ENCODE results near the gene STAT1. TPM values are rescaled to one million over a fixed set of nuclear protein-coding genes. Genes with fewer than 3 reads are reported as not detected.

Gene STAT1
- polyA plus RNA-seq, 1 donor (not counting 4 experiments of a cell fraction or from before 2014, with no cell fraction given), result 181 TPM

DNA sequence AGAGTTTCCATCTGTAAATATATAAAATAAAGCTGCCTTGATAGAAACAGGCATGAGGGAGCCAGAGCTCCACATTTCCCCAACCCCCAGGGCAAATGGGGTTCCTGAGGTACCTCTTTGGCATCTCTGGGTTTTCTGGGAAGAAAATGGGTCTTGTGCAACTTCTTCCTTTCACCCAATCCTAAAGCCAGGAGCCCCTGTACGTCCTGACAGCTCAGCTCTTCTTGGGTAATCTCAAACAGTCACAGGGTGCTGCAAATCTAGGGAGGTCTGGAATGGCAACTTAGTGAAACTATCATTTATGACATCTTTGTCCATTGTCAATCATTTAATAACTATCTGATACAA lies 36.6 kb upstream of the STAT1 start:
- dilution Hi-C loops (cut with MboI; ENCODE audit: extremely low pct_ligation_motif_present, low sequenced_read_pairs), result no loop called here
- H3K4me3 ChIP-seq (ENCODE audit: control insufficient read depth in 2 of 3, extremely low read depth in 1 of 3, insufficient read depth in 2 of 3, low read depth in 1 of 3, low read length in 3 of 3), result no peak overlapping the region

DNA sequence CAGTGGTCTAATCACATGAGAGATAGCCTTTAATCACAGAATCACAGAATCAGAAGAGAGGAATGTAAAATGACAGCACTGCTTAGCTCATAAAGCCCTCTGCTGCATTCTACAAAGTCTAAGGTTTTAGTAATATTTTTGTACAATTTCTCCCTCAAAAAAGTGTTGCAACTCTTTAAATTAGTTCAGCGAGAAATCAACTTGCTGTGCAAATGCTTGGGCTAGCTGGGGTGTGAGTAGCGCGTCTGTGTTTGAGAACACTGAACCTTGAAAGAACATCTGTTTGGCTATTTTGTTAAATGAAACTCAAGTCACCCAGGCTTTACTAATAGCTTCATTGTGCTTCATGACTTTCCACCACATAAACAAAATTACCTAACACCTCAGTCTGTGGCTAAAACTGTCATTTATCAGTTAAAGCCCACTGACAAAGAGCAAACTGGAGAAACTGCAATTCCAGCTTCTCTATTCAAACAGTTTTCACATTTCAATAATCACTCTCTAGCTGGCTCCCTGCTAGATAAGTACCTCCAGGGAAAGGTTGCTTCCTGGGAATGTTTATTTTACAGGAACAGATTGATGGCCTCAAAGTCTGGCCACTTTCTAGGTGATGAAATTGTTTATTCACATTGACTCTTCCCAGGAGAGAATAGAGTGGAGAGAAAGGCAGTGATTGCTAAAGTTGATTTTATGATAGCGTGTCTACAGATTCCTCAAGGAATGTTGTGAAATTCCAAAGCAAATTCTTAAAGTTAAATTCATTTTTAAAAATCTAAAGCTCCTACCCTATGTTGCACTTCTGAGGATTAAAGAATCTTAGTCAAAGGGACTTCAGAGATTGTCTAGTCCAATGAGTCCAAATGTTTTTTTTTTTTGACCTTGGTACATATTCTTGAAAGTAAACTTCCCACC lies 36.0 kb upstream of the STAT1 start:
- Histone ChIP-seq H3K79me2 (ENCODE audit: control insufficient read depth, insufficient read depth, low read length) (no peaks in the 10 kb centered on the region), H3K4me2 (ENCODE audit: control insufficient read depth, extremely low read depth, insufficient read depth, low read depth, low read length) (no peak overlapping the region), H3K9me1 (ENCODE audit: control insufficient read depth, extremely low read depth, insufficient read depth, low read length) (no peaks in the 10 kb centered on the region), H4K20me1 (ENCODE audit: control insufficient read depth, extremely low read depth, insufficient read depth, low read length) (no peaks in the 10 kb centered on the region), H3K36me3 (ENCODE audit: control insufficient read depth in 2 of 2, extremely low read depth in 1 of 2, insufficient read depth in 2 of 2, low read length in 2 of 2) (no peaks in the 10 kb centered on the region), H2AFZ (ENCODE audit: control insufficient read depth, low read length) (no peak overlapping the region), H3K4me1 (ENCODE audit: control insufficient read depth, extremely low read depth, insufficient read depth, low read length) (no peaks in the 10 kb centered on the region), H3K9me3 (ENCODE audit: control insufficient read depth, low read depth, low read length) (no peaks in the 10 kb centered on the region), H3K27me3 (ENCODE audit: control insufficient read depth, extremely low read depth, insufficient read depth, low read length) (no peaks in the 10 kb centered on the region), H3K9ac (ENCODE audit: control insufficient read depth, extremely low read depth, insufficient read depth, low read length) (no peak overlapping the region), H3K27ac (ENCODE audit: control insufficient read depth, insufficient read depth, low read length) (no peak overlapping the region), H3K4me3 (ENCODE audit: control insufficient read depth in 2 of 3, extremely low read depth in 1 of 3, insufficient read depth in 2 of 3, low read depth in 1 of 3, low read length in 3 of 3) (no peak overlapping the region)
- FAIRE-seq, result no peak
- TF ChIP-seq, protein P1, sequence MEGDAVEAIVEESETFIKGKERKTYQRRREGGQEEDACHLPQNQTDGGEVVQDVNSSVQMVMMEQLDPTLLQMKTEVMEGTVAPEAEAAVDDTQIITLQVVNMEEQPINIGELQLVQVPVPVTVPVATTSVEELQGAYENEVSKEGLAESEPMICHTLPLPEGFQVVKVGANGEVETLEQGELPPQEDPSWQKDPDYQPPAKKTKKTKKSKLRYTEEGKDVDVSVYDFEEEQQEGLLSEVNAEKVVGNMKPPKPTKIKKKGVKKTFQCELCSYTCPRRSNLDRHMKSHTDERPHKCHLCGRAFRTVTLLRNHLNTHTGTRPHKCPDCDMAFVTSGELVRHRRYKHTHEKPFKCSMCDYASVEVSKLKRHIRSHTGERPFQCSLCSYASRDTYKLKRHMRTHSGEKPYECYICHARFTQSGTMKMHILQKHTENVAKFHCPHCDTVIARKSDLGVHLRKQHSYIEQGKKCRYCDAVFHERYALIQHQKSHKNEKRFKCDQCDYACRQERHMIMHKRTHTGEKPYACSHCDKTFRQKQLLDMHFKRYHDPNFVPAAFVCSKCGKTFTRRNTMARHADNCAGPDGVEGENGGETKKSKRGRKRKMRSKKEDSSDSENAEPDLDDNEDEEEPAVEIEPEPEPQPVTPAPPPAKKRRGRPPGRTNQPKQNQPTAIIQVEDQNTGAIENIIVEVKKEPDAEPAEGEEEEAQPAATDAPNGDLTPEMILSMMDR (optimal IDR thresholded peaks at IDR 0.05 in 1 of 3, IDR thresholded peaks at IDR 0.05 in 1 of 3, conservative IDR thresholded peaks at IDR 0.05 in 1 of 3; ENCODE audit: extremely low read depth in 1 of 3, insufficient read depth in 2 of 3, low read length in 3 of 3), result no peak
- TF ChIP-seq EZH2 (IDR thresholded peaks at IDR 0.05; ENCODE audit: low read length), result no peak
- DNase-seq (ENCODE audit: low read depth, low spot score), result no peak
- dilution Hi-C loops (cut with MboI; ENCODE audit: extremely low pct_ligation_motif_present, low sequenced_read_pairs), result no loop called here

More for the DNA sequence above, 36.6 kb upstream of the STAT1 start:
- H4K20me1 ChIP-seq (ENCODE audit: control insufficient read depth, extremely low read depth, insufficient read depth, low read length), result no peaks in the 10 kb centered on the region
- FAIRE-seq (no peak), DNase-seq (ENCODE audit: low read depth, low spot score) (no peak)
- no peaks in the 10 kb centered on the region for H3K27me3 ChIP-seq (ENCODE audit: control insufficient read depth, extremely low read depth, insufficient read depth, low read length)
- H3K9me1 ChIP-seq (ENCODE audit: control insufficient read depth, extremely low read depth, insufficient read depth, low read length), result no peaks in the 10 kb centered on the region
- TF ChIP-seq, protein P1 (optimal IDR thresholded peaks at IDR 0.05 in 1 of 3, IDR thresholded peaks at IDR 0.05 in 1 of 3, conservative IDR thresholded peaks at IDR 0.05 in 1 of 3; ENCODE audit: extremely low read depth in 1 of 3, insufficient read depth in 2 of 3, low read length in 3 of 3), result no peak
- no peak for TF ChIP-seq EZH2 (IDR thresholded peaks at IDR 0.05; ENCODE audit: low read length)
- no peak overlapping the region for H3K9ac ChIP-seq (ENCODE audit: control insufficient read depth, extremely low read depth, insufficient read depth, low read length)
- H3K79me2 ChIP-seq (ENCODE audit: control insufficient read depth, insufficient read depth, low read length), result no peaks in the 10 kb centered on the region
- H2AFZ ChIP-seq (ENCODE audit: control insufficient read depth, low read length), result no peak overlapping the region
- H3K4me2 ChIP-seq (ENCODE audit: control insufficient read depth, extremely low read depth, insufficient read depth, low read depth, low read length), result no peak overlapping the region
- H3K27ac ChIP-seq (ENCODE audit: control insufficient read depth, insufficient read depth, low read length), result no peak overlapping the region
- H3K36me3 ChIP-seq (ENCODE audit: control insufficient read depth in 2 of 2, extremely low read depth in 1 of 2, insufficient read depth in 2 of 2, low read length in 2 of 2), result no peaks in the 10 kb centered on the region
- no peaks in the 10 kb centered on the region for H3K9me3 ChIP-seq (ENCODE audit: control insufficient read depth, low read depth, low read length)
- H3K4me1 ChIP-seq (ENCODE audit: control insufficient read depth, extremely low read depth, insufficient read depth, low read length), result no peaks in the 10 kb centered on the region

Data from keratinocyte (primary cell).